Astrocyte (in vitro differentiated cells and primary cell): ENCODE measurements around the gene EMD. TPM values are rescaled to one million over a fixed set of nuclear protein-coding genes. Genes with fewer than 3 reads are reported as not detected.

Experiments
- DNase-seq: peaks from one replicate; pipeline ENCODE4 v3.0.0-alpha.2; 2010; ENCODE audit warnings: low read depth
- FAIRE-seq: peaks from 2 replicates; lab custom pipeline; 2011; peaks lifted over from hg19 to GRCh38; lab: Jason Lieb, UNC
- H2AFZ ChIP-seq: 2 replicates; pipeline ENCODE4 v1.6.0; 2012; ENCODE audit warnings: low read depth, low read length, inconsistent platforms
- H3K27ac ChIP-seq: 2 replicates; pipeline ENCODE4 v1.5.1; 2011; ENCODE audit warnings: low read depth, low read length, inconsistent platforms
- H3K27me3 ChIP-seq: 2 replicates; pipeline ENCODE4 v1.6.0; 2011; ENCODE audit warnings: low read length, inconsistent platforms; ENCODE audit not compliant: insufficient read depth
- H3K36me3 ChIP-seq: 2 replicates; pipeline ENCODE4 v1.5.1; 2011; ENCODE audit warnings: low read length, inconsistent platforms; ENCODE audit not compliant: insufficient read depth
- H3K4me1 ChIP-seq: 2 replicates; pipeline ENCODE4 v1.5.1; 2011; ENCODE audit warnings: low read length, inconsistent platforms; ENCODE audit not compliant: insufficient read depth
- H3K4me2 ChIP-seq: 2 replicates; pipeline ENCODE4 v1.6.0; 2012; ENCODE audit warnings: low read length, inconsistent platforms
- H3K4me3 ChIP-seq: 2 replicates; pipeline ENCODE4 v1.5.1; 2011; ENCODE audit warnings: low read depth, mild to moderate bottlenecking, low read length, inconsistent platforms; ENCODE audit not compliant: insufficient read depth
- H3K79me2 ChIP-seq: 2 replicates; pipeline ENCODE4 v1.6.0; 2012; ENCODE audit warnings: mild to moderate bottlenecking, low read length, inconsistent platforms; ENCODE audit not compliant: insufficient read depth
- H3K9ac ChIP-seq: 2 replicates; pipeline ENCODE4 v1.6.0; 2012; ENCODE audit warnings: mild to moderate bottlenecking, low read length, inconsistent platforms
- H3K9me3 ChIP-seq: 2 replicates; pipeline ENCODE4 v1.5.1; 2012; ENCODE audit warnings: low read depth, mild to moderate bottlenecking, low read length, inconsistent platforms; ENCODE audit not compliant: insufficient read depth
- H4K20me1 ChIP-seq: 2 replicates; pipeline ENCODE4 v1.6.0; 2012; ENCODE audit warnings: low read length, inconsistent platforms; ENCODE audit not compliant: insufficient read depth
- H3K27ac Mint-ChIP-seq: one replicate; pipeline ENCODE4 v1.8.0; 2021; ENCODE audit warnings: mild to moderate bottlenecking, mixed read lengths; ENCODE audit not compliant: unreplicated experiment
- H3K27me3 Mint-ChIP-seq: one replicate; pipeline ENCODE4 v1.8.0; 2021; ENCODE audit warnings: low read depth, mixed read lengths; ENCODE audit not compliant: unreplicated experiment
- H3K36me3 Mint-ChIP-seq: one replicate; pipeline ENCODE4 v1.8.0; 2021; ENCODE audit warnings: low read depth, mixed read lengths; ENCODE audit not compliant: unreplicated experiment
- H3K4me1 Mint-ChIP-seq: one replicate; pipeline ENCODE4 v1.8.0; 2021; ENCODE audit warnings: low read depth, mixed read lengths; ENCODE audit not compliant: unreplicated experiment
- H3K4me3 Mint-ChIP-seq: one replicate; pipeline ENCODE4 v1.8.0; 2021; ENCODE audit warnings: mild to moderate bottlenecking, moderate library complexity, mixed read lengths; ENCODE audit not compliant: unreplicated experiment
- H3K9me3 Mint-ChIP-seq: one replicate; pipeline ENCODE4 v1.8.0; 2021; ENCODE audit warnings: mild to moderate bottlenecking, mixed read lengths; ENCODE audit not compliant: unreplicated experiment
- CTCF ChIP-seq: IDR thresholded peaks from 2 replicates; pipeline ENCODE4 v1.5.1; 2011; ENCODE audit warnings: low read depth, mild to moderate bottlenecking, inconsistent platforms, low read length, moderate library complexity; ENCODE audit not compliant: insufficient read depth
- EZH2 ChIP-seq: IDR thresholded peaks from 2 replicates; pipeline ENCODE4 v1.6.1; 2012; ENCODE audit warnings: mild to moderate bottlenecking, low read length, inconsistent platforms; ENCODE audit not compliant: insufficient read depth
- total RNA-seq: library from RNA; stranded (reverse); gene quantifications from 2 replicates; pipeline ENCODE4 v1.2.1, GENCODE V29; 2021

EMD gene
- total RNA-seq, 1 donor from 2014 or later: 75.6 TPM

- H4K20me1 ChIP-seq: peaks cover 23% of the 10 kb centered on the region
- H3K4me1 ChIP-seq: peaks cover 10% of the 10 kb centered on the region
- H3K27me3 ChIP-seq: no peaks in the 10 kb centered on the region
- peak overlapping the region; percentile 85 for H3K9ac ChIP-seq
- Mint-ChIP-seq H3K27ac (peak overlapping the region; percentile 20), H3K36me3 (peaks cover 6% of the 10 kb centered on the region), H3K9me3 (no peaks in the 10 kb centered on the region), H3K27me3 (no peaks in the 10 kb centered on the region), H3K4me3 (peak overlapping the region; percentile 83), H3K4me1 (peaks cover 3% of the 10 kb centered on the region)
- peak; percentile 29 for FAIRE-seq
- peak overlapping the region; percentile 92 for H3K4me2 ChIP-seq
- H3K79me2 ChIP-seq: peaks cover 68% of the 10 kb centered on the region
- no peak for TF ChIP-seq EZH2
- TF ChIP-seq CTCF: peak; percentile 37
- peak overlapping the region; percentile 26 for H3K27ac ChIP-seq
- H3K9me3 ChIP-seq: no peaks in the 10 kb centered on the region
- H2AFZ ChIP-seq: no peak overlapping the region
- peak overlapping the region; percentile 79 for H3K4me3 ChIP-seq
- peaks cover 4% of the 10 kb centered on the region for H3K36me3 ChIP-seq
- peak; percentile 67 for DNase-seq
These were observed 5.5 kb upstream of the EMD start for GRCh38 chrX:154373340-154374306.

GRCh38 chrX:154374313-154375155 is 4.6 kb upstream of the EMD start, which contains the start of gene FLNA:
Gene FLNA, minus strand, starts transcription at chrX:154374634. Its CDS starts 3,389 bp downstream, at chrX:154371245.
- no peak within 1 kb of the TSS for H2AFZ ChIP-seq
- no peaks in the 10 kb centered on the region for H3K9me3 ChIP-seq
- Mint-ChIP-seq H3K27me3 (no peaks in the 10 kb centered on the region), H3K4me3 (peak within 1 kb of the TSS; percentile 83), H3K27ac (peak within 1 kb of the TSS; percentile 20), H3K36me3 (peaks cover 6% of the 10 kb centered on the region), H3K9me3 (no peaks in the 10 kb centered on the region), H3K4me1 (peaks cover 3% of the 10 kb centered on the region)
- DNase-seq: no peak
- H3K27me3 ChIP-seq: no peaks in the 10 kb centered on the region
- peaks cover 17% of the 10 kb centered on the region for H4K20me1 ChIP-seq
- peak within 1 kb of the TSS; percentile 85 for H3K9ac ChIP-seq
- peaks cover 4% of the 10 kb centered on the region for H3K36me3 ChIP-seq
- peaks cover 65% of the 10 kb centered on the region for H3K79me2 ChIP-seq
- H3K4me2 ChIP-seq: peak within 1 kb of the TSS; percentile 92
- H3K27ac ChIP-seq: peak within 1 kb of the TSS; percentile 26
- H3K4me1 ChIP-seq: peaks cover 10% of the 10 kb centered on the region
- TF ChIP-seq EZH2: no peak
- no peak for TF ChIP-seq CTCF
- no peak for FAIRE-seq
- peak within 1 kb of the TSS; percentile 79 for H3K4me3 ChIP-seq
